ENCODE results near the gene ARPC5L.

Gene ARPC5L

GRCh38 chr9:124868511-124869465, 6.9 kb downstream of the ARPC5L start:
- DNase-seq (ENCODE audit: low read depth in 2 of 2), result peak; percentile 44 to 46

GRCh38 chr9:124869466-124869985, 7.6 kb downstream of the ARPC5L start:
- DNase-seq (ENCODE audit: low read depth in 2 of 2), result no peak

DNA sequence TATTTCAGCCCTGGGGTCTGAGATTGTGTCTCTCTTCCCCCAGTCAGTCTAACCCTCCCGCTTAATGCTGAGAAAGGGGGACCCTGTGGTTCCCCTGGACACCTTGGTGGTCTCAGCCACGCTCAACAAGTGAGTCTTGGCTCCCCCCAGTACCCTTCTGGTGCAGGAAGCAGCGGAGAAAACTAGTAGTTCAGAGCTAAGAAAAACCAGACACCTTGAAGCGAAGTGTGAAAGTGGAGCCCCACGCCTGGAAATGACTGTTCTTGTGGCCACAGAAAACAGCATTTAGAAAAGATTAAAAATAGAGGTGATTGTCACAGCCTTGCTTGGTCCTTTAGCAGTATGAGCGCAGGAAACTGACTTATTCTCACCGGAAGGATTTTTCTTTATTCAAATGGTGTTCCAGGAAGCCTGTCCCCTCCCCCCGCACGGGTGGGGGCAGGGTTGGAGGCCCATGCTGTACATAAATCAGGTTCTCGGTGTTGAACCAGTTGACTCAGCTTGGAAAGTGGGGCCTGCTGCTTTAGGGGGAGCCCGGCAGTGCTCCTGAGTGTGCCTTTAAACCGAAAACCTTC, 8.1 kb downstream of the ARPC5L start:
- no peak for DNase-seq (ENCODE audit: low read depth in 2 of 2)

- no peak for DNase-seq (ENCODE audit: low read depth in 2 of 2)
Measured at GRCh38 chr9:124870723-124871122, 8.8 kb downstream of the ARPC5L start.

- no peak for DNase-seq (ENCODE audit: low read depth in 2 of 2)
Measured at GRCh38 chr9:124871156-124871561, 9.2 kb downstream of the ARPC5L start.

GRCh38 chr9:124873664-124874063, 11.7 kb downstream of the ARPC5L start:
- no peak for DNase-seq (ENCODE audit: low read depth in 2 of 2)

- DNase-seq (ENCODE audit: low read depth in 2 of 2), result no peak
Measured at GRCh38 chr9:124875501-124875900, 13.6 kb downstream of the ARPC5L start.

- DNase-seq (ENCODE audit: low read depth in 2 of 2), result no peak
Measured at GRCh38 chr9:124877021-124877782, 15.3 kb downstream of the ARPC5L start.

DNA sequence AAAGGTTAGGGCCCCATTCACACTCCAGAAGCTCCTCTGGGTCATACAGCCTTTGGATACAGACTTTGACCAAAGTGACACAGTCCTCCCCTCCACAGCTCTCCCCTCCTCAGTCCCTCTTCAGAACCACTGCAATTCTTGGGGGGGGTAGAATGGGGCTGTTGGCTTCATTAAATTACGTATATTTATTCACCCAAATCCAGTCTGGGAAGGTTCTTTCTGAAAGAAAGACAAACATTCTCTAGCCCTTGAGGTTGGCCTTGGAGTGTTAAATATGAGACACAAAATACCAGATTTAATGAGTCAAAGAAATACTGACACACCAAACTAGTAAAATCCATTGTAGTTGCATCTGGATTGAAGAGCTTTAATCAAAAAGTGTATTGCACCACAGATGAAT, 16.1 kb downstream of the ARPC5L start:
- no peak for DNase-seq (ENCODE audit: low read depth in 2 of 2)

DNA sequence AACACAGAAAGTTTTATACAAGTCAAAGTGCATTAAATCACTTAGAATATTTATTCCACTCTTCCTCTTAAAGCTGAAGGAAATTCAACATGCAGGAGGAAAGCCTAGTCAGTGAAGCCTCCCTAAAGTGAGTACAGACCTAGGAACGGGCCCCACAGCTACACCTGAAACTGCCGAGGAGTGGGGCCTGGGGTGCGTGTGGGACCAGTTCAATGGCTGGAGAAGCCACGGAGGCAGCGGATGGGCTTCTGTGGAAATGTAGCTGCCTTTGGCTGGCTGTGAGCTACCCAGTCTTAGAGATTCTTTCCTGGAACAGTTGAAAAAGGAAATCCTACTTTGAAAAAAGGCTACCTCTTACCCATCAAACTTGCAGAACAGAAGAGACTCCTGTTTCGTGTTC, 16.6 kb downstream of the ARPC5L start:
- DNase-seq (ENCODE audit: low read depth in 2 of 2), result no peak

DNA sequence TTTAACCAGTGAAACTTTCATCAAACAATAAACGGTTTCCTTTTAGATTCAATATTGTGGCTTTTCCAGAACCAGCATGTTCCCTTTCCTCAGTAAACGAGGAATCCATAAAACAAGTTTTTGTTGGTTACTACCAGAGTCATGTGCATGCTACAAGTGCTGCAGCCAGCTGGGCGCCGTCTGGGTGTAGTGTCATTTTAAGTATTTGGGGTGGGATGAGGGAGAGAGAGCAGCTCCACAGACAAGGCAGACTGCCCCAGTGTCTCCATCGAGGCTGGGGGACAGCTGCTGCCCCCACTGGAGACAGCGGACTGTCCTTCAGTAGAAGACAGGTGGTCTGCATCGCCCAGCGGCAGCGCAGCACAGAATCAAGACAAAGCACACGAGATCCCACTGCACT, 17.3 kb downstream of the ARPC5L start:
- DNase-seq (ENCODE audit: low read depth in 2 of 2), result no peak

DNA sequence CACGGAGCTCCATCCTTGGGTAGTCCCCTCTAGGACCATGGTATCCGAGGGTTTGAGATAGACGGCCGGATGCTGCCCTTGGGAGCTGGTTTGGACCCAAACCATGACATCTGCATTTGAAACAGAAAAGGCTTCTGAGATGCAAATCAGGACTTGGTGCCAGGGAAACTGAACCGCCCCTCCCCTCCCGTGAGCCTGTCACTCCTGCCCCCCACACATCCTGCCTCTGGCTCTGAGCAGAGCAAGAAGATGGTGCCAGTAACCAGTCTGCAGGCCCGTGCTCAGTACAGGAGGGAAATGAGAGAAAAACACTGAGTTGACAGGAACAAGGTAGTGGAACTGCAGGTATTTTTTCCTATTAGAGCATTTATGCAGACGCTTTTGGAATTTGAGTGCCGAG, 18.6 kb downstream of the ARPC5L start:
- DNase-seq (ENCODE audit: low read depth in 2 of 2), result no peak

- no peak for DNase-seq (ENCODE audit: low read depth in 2 of 2)
Measured at GRCh38 chr9:124881138-124881743, 19.3 kb downstream of the ARPC5L start.

- no peak for DNase-seq (ENCODE audit: low read depth in 2 of 2)
Measured at GRCh38 chr9:124882231-124882630, 20.3 kb downstream of the ARPC5L start.

- DNase-seq (ENCODE audit: low read depth in 2 of 2), result no peak
Measured at GRCh38 chr9:124884376-124884775, 22.4 kb downstream of the ARPC5L start.

DNA sequence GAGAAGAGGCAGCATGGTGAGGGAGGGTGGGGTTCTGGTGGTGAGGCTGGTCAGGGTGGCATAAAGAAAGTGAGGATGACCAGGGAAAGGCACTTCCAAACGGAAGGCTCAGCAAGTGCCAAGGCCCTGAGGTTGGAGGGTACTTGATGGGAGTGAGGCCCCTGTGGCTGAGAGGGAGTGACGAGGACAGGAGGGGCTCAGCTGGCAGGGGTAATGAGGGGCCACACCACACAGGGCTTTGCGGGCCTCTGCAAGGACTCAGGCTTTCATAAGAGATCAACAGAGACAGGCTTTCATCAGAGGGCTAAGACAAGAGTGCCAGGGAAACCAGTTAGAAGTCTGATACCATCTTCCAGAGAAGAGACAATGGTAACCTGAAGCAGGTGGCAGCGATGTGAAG, 23.6 kb downstream of the ARPC5L start:
- DNase-seq (ENCODE audit: low read depth in 2 of 2), result no peak

DNA sequence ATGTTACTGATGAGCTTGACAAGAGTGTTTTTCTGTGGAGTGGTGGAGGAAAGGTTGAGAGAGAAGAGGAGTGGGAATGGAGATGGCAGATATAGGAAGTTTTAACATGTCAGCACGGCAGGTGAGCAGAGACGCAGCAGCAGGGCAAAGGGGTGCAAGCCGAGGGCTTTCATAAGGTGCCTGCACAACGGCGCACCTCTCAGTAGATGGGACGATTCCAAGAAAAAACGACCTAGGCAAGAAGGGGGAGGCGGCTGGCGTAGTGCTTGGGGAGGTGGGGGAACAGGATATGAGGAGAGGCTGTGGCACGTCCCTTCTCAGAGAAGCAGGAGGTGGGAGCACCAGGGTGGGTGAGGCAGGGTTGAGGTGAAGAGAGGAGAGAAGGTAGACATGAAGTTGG, 24.5 kb downstream of the ARPC5L start:
- DNase-seq (ENCODE audit: low read depth in 2 of 2), result no peak

DNA sequence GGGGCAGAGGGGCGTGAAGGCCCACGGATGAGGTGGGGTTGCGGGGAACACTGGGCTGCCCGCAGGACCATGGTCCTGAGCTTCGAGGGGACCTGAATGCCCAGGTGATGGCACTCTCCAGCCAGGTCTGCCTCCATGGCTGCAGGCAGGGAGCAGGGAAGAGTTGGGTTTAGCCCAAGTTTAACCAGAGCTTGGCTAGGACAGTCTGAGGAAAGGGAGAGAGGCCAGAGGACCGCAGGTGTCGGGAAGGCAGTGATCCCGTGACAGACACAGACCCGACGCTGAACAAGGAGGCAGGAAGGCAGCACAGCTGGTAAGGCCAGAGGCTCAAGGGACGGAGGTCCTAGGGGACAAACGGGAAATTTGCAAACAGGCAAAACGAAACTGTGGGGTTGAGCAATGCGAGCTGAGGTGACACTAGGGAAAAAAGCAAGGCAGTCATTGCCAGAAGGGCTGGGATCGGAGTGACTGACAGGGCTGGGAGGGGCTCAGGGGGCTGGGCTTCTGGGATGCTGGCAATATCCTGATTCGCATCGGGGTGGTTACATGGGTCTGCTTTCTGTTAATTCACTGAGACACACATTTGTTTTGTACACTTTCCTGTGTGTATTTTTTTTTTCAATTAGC, 25.0 kb downstream of the ARPC5L start:
- DNase-seq (ENCODE audit: low read depth in 2 of 2), result no peak

GRCh38 chr9:124887832-124888231, 25.9 kb downstream of the ARPC5L start:
- DNase-seq (ENCODE audit: low read depth in 2 of 2), result no peak

DNA sequence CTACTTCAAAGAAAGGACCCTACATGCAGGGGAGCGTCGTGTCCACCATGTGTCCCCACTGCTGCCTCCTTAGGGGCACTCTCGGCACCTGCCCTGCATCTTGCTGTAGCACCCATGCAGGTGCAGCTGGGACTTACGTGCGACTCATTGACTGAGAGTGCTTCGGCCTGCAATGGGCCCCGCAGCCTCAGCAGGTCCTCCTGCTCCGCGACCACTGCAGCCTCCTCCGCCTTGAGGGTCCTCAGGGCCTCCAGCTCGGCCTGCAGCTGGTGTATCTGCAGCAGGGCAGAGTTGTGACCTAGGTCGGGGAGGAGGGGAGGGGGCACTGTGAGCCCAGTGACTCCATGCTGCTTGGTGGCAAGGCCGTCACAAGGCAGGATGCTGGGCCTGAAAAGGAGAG, 27.1 kb downstream of the ARPC5L start:
- DNase-seq (ENCODE audit: low read depth in 2 of 2), result no peak

DNA sequence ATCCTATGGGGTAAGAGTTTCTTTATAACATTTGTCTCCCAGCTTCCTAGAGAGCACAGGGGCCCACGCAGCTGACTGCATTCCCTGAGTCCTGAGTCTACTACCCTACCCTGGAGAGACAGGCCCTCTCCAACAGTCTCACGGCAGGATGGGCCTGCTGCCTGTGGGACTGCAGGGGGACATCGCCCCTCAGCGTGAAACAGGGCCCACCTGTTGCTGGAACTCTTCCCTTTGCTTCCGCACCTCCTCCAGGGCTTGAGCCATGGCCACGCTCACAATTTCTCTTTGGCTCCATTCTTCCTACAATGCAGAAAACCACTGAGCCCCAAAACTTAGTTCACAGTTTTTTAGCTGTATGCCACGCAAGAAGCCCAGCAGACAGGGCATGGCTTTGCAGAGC, 28.2 kb downstream of the ARPC5L start:
- no peak for DNase-seq (ENCODE audit: low read depth in 2 of 2)

All from fibroblast of skin of left biceps (primary cell).